HG02588 (cell line): ENCODE results near the gene DCPS.
"Not testable (repeated sequence)": the region's sequence is repeated elsewhere in the genome, so short reads cannot be mapped to it uniquely, and the experiment has no call there.

Experiments used
- ATAC-seq: cut with Tn5 transposase; IDR thresholded peaks from one replicate; pipeline ENCODE4 v1.9.1; 2021; ENCODE audit warnings: mild to moderate bottlenecking, moderate library complexity; ENCODE audit not compliant: unreplicated experiment

The DCPS gene

GRCh38 chr11:126343051-126343450 lies 39.2 kb downstream of the DCPS start:
- ATAC-seq, result no peak

- no peak for ATAC-seq
Observed at GRCh38 chr11:126344141-126345080, 40.6 kb downstream of the DCPS start.

GRCh38 chr11:126345283-126345682 lies 41.4 kb downstream of the DCPS start:
- ATAC-seq, result no peak

GRCh38 chr11:126345759-126346585 lies 42.1 kb downstream of the DCPS start:
- no peak for ATAC-seq

GRCh38 chr11:126346586-126346940 lies 42.7 kb downstream of the DCPS start:
- ATAC-seq, result no peak

- ATAC-seq, result not testable (repeated sequence)
Observed at GRCh38 chr11:126346946-126347345, 43.1 kb downstream of the DCPS start.

- ATAC-seq, result no peak
Observed at GRCh38 chr11:126347751-126348668, 44.1 kb downstream of the DCPS start.

- no peak for ATAC-seq
Observed at GRCh38 chr11:126348806-126349582, 45.1 kb downstream of the DCPS start.

GRCh38 chr11:126350836-126351235 lies 47.0 kb downstream of the DCPS start:
- ATAC-seq, result no peak

GRCh38 chr11:126352163-126352562 lies 48.3 kb downstream of the DCPS start:
- ATAC-seq, result no peak

GRCh38 chr11:126352934-126353801 lies 49.3 kb downstream of the DCPS start:
- ATAC-seq, result no peak

GRCh38 chr11:126354631-126355323 lies 50.9 kb downstream of the DCPS start:
- ATAC-seq, result peak; percentile 30

GRCh38 chr11:126355324-126355925 lies 51.6 kb downstream of the DCPS start, which contains the start of gene ST3GAL4:
TSS of gene ST3GAL4 (plus strand) at chr11:126355686. CDS start at chr11:126406156, 50,470 bp downstream.
- peak; percentile 68 for ATAC-seq

- ATAC-seq, result no peak
Observed at GRCh38 chr11:126355926-126356897, 52.4 kb downstream of the DCPS start.

GRCh38 chr11:126357055-126357962 lies 53.4 kb downstream of the DCPS start:
- no peak for ATAC-seq
